Coronary artery (tissue), 2 donors: Measurements from ENCODE around the gene DISC1.

Experiments
- DNase-seq: peaks from one replicate; pipeline ENCODE4 v3.0.0-alpha.2; 2017; ENCODE audit warnings: low spot score
- H3K27ac ChIP-seq, 2 donors: fragments of 200-600 bp; sonication (generic); one replicate each; pipeline ENCODE4 v1.5.1; 2016 to 2019
- H3K4me3 ChIP-seq: fragments of 200-600 bp; sonication (generic); 2 replicates; pipeline ENCODE4 v1.5.1; 2016; ENCODE audit warnings: mild to moderate bottlenecking, moderate library complexity
- CTCF ChIP-seq: fragments of 200-600 bp; sonication (generic); IDR thresholded peaks from one replicate; pipeline ENCODE4 v1.5.1; 2019; ENCODE audit warnings: antibody characterized with exemption

Gene DISC1

GRCh38 chr1:231885209-231885854 is 258.7 kb downstream of the DISC1 start:
- TF ChIP-seq CTCF: no peak
- Histone ChIP-seq H3K27ac (no peak overlapping the region), H3K4me3 (no peak overlapping the region)
- DNase-seq: no peak

- TF ChIP-seq CTCF: no peak
- no peak for DNase-seq
- Histone ChIP-seq H3K27ac (no peak overlapping the region), H3K4me3 (no peak overlapping the region)
Observed at GRCh38 chr1:231887166-231887565, 260.6 kb downstream of the DISC1 start.

GRCh38 chr1:231887866-231888265 is 261.3 kb downstream of the DISC1 start:
- no peak for DNase-seq
- TF ChIP-seq CTCF: no peak
- no peak overlapping the region for H3K4me3 ChIP-seq
- H3K27ac ChIP-seq: no peak overlapping the region

GRCh38 chr1:231890791-231891190 is 264.2 kb downstream of the DISC1 start:
- H3K4me3 ChIP-seq: no peak overlapping the region
- no peak for TF ChIP-seq CTCF
- H3K27ac ChIP-seq: no peak overlapping the region
- DNase-seq: no peak

- TF ChIP-seq CTCF: no peak
- DNase-seq: no peak
- Histone ChIP-seq H3K4me3 (no peak overlapping the region), H3K27ac (no peak overlapping the region)
Observed at GRCh38 chr1:231893400-231894102, 267.0 kb downstream of the DISC1 start.

- DNase-seq: no peak
- H3K4me3 ChIP-seq: no peak overlapping the region
- no peak overlapping the region for H3K27ac ChIP-seq
- no peak for TF ChIP-seq CTCF
Observed at GRCh38 chr1:231896806-231897205, 270.2 kb downstream of the DISC1 start.

GRCh38 chr1:231899046-231899445 is 272.5 kb downstream of the DISC1 start:
- H3K4me3 ChIP-seq: no peak overlapping the region
- no peak for DNase-seq
- H3K27ac ChIP-seq: no peak overlapping the region
- no peak for TF ChIP-seq CTCF
